Measurements from ENCODE around the gene HEG1. TPM values are rescaled to one million over a fixed set of nuclear protein-coding genes. Genes with fewer than 3 reads are reported as not detected.
A peak's percentile ranks its signal among the peaks of the same experiment; 100 is the strongest.

The HEG1 gene
- total RNA-seq, 1 experiment from 2014 or later, result 14.6 TPM

GRCh38 chr3:125051715-125052581, 3.8 kb downstream of the HEG1 start:
- peaks cover 25% of the 10 kb centered on the region for H3K27me3 Mint-ChIP-seq (ENCODE audit: low read depth)
- TF ChIP-seq ZNF232 (CRISPR knock-in tag; IDR thresholded peaks at IDR 0.05) (no peak), KAT7 (CRISPR knock-in tag; IDR thresholded peaks at IDR 0.05; ENCODE audit: borderline replicate concordance) (no peak), RELA (CRISPR knock-in tag; IDR thresholded peaks at IDR 0.05; ENCODE audit: borderline replicate concordance) (no peak), ATF6 (CRISPR knock-in tag; IDR thresholded peaks at IDR 0.05) (no peak), CREM (CRISPR knock-in tag; IDR thresholded peaks at IDR 0.05) (no peak), GABPB1 (CRISPR knock-in tag; IDR thresholded peaks at IDR 0.05) (no peak), FOXJ3 (CRISPR knock-in tag; IDR thresholded peaks at IDR 0.05; ENCODE audit: borderline replicate concordance) (no peak), CTCF (IDR thresholded peaks at IDR 0.05) (no peak)
- no peaks in the 10 kb centered on the region for H3K9me3 Mint-ChIP-seq
- H3K4me3 Mint-ChIP-seq, result peak overlapping the region; percentile 47
- peak; percentile 27 for ATAC-seq
- peaks cover 52% of the 10 kb centered on the region for H3K4me1 Mint-ChIP-seq
- H3K36me3 Mint-ChIP-seq, result no peaks in the 10 kb centered on the region
- ChIA-PET CTCF (interaction anchor here (1.2 to 1.6 kb wide), 3 partner anchors 8 to 112 kb away, joined by 4 to 6 read pairs (median 4); no protein-coding TSS in a partner anchor), POLR2A (interaction anchor here (0.8 kb wide), 1 partner anchor 90 kb away, joined by 3 read pairs; no protein-coding TSS in a partner anchor)
- peak overlapping the region; percentile 69 for H3K27ac Mint-ChIP-seq
- DNase-seq (ENCODE audit: low spot score), result no peak

GRCh38 chr3:125051205-125051604, 4.6 kb downstream of the HEG1 start:
- Mint-ChIP-seq H3K4me1 (peaks cover 48% of the 10 kb centered on the region), H3K36me3 (no peaks in the 10 kb centered on the region), H3K9me3 (no peaks in the 10 kb centered on the region), H3K4me3 (peak overlapping the region; percentile 15; the same call in 1 of the 2 replicates), H3K27ac (peak overlapping the region; percentile 58; the same call in 1 of the 2 replicates), H3K27me3 (ENCODE audit: low read depth) (peaks cover 18% of the 10 kb centered on the region)
- ChIA-PET CTCF (no interaction called here), POLR2A (no interaction called here)
- no peak for DNase-seq (ENCODE audit: low spot score)
- no peak for TF ChIP-seq ESRRA (CRISPR knock-in tag; IDR thresholded peaks at IDR 0.05; ENCODE audit: borderline replicate concordance)
- no peak for TF ChIP-seq NFYB (CRISPR knock-in tag; conservative IDR thresholded peaks at IDR 0.05; ENCODE audit: low read depth)
- no peak for TF ChIP-seq ZNF425 (CRISPR knock-in tag; conservative IDR thresholded peaks at IDR 0.05)
- no peak for TF ChIP-seq STAT6 (CRISPR knock-in tag; conservative IDR thresholded peaks at IDR 0.05; ENCODE audit: low read depth)
- no peak for TF ChIP-seq ZNF281 (CRISPR knock-in tag; IDR thresholded peaks at IDR 0.05)
- TF ChIP-seq AFF4 (CRISPR knock-in tag; IDR thresholded peaks at IDR 0.05; ENCODE audit: borderline replicate concordance), result no peak
- no peak for ATAC-seq
